HG03060 (cell line): ENCODE data around the gene SRGN.

Experiments used
- ATAC-seq: cut with Tn5 transposase; IDR thresholded peaks from one replicate; pipeline ENCODE4 v1.9.1; 2021; ENCODE audit warnings: low read depth, moderate number of reproducible peaks; ENCODE audit not compliant: unreplicated experiment

Gene SRGN

DNA sequence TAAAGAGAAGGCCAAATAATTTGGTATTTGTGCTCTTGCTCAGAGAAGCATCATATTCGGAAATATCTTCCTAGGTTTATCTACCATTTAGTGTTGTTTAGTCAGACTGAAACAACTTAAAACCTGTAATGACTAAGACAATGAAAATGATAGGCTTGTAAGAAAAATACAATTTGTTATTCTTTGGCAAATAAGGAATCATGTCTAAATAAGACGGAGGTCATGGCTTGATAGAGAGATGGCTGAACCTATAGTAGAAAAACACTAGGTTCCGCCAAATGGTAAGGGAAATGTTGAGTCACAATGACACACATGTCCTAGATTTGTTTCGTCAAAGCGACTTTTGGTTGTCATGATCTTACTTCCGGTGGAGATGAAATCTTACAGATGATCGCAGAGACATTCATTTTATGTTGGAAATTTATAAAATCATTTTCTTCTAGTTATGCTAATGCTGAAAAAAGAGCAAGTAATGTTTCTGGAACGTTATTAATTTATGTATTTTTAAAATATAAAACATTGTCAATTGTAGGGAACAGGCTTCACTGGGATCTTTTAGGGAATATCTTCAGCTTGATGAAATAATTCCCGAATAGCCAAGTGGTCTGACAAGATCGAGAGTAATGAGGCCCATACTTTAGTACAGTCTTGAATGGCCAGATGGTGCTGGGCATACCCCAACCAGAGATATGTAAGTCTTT is 1.0 kb downstream of the SRGN start:
- ATAC-seq: no peak

DNA sequence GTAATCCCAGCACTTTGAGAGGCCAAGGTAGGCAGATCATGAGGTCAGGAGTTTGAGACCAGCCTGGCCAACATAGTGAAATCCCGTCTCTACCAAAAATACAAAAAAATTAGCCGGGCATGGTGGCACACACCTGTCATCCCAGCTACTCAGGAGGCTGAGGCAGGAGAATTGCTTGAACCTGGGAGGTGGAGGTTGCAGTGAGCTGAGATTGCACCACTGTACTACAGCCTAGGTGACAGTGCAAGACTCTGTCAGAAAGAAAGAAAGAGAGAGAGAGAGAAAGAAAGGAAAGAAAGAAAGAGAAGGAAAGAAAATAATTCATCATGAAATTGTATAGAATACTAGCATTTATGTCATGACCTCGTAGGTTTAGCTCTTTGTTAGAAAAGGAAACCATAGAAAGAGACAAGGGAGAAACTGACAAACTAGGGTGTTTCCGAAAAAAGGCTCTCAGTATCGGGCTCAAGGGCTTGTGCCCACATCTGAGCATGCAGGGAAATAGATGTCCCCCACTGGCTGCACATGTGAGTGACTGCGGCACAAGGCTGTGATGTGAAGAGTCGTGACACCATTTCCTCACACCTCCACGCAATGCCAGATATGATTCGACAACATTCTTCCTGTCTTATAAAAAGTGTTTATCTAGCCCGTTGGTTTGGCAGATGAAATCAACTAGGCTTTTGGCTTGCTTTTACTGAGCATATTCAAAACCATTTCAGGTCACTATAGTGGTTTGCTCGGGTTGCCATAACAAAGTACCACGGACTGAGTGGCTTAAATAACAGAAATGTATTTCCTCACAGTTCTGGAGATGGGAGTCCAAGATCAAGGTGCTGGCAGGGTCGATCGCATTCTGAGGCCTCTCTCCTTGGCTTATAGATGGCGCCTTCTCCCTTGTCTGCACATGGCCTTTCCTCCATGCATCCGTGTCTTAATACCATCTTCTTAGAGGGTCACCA is 2.0 kb downstream of the SRGN start:
- no peak for ATAC-seq

DNA sequence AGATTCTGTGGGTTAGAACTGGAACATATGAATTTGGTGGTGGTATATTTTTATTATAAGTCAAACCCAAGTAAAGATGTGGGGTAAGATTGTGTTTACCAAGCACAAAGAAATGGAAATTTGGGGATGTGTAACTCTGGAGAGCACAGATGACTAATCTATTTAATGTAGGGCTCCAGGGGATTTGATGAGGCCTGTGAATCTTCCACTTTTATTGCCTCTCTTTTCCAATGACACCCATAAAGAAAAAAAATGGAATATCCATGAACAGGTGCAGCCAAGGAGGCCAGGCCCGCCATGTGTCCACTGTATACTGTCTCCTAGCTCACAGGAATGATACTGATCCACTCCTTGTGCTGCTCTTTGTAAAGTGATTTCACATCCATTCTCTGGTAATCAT is 2.8 kb downstream of the SRGN start:
- ATAC-seq: no peak

DNA sequence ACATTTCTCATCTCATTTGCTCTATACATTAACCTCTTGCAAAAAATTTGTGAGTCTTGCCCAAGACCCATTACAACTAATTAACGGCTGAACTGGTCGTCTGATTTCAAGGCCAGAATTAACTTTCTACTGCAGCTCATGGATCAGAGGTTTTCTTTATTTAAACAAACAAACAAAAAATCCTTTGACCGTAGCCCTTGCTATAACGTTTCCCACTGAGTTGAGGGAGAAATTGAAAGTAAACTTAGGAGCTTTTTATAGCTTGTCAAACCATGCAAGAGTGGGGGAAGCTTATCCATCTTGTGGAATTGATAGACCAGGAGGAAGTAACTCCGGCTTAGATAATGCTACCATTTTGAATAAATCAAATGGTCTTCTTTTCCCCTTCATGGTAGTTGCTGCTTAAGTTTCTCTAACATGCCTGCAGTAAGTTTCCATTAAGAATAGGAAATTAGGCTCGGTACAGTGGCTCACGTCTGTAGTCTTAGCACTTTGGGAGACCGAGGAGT is 3.3 kb downstream of the SRGN start:
- ATAC-seq: no peak

DNA sequence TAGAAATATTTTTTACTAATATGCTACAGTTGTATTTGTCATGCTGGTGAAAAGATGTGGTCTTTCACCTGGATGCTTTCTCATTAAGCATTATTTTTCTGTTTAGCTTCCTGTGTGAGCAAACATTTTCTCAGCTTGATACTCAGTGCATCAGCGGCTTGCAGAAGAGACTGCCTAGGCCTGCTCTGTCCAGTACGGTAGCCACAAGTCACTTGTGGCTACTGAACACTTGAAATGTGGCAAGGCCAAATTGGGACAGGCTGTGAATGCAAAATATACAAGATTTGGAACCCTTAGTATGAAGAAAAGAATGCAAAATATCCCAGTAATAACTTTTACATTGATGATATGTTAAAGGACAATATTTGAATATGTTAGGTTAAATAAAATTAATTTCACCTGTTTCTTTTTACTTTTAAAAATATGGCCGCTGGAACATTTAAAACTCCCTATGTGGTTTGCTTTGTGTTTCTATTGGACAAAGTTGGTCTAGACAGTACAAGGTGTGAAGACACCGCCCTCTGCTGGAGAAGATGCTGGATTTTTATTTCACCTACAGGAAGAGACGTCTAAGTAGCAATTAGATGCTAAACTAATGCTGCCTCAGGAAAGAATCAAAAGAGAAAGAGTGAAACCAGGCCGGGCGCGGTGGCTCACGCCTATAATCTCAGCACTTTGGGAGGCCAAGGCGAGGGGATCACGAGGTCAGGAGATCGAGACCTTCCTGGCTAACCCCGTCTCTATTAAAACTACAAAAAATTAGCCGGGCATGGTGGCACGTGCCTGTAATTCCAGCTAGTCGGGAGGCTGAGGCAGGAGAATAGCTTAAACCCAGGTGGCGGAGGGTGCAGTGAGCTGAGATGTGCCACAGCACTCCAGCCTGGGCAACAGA is 5.3 kb downstream of the SRGN start:
- ATAC-seq: no peak

DNA sequence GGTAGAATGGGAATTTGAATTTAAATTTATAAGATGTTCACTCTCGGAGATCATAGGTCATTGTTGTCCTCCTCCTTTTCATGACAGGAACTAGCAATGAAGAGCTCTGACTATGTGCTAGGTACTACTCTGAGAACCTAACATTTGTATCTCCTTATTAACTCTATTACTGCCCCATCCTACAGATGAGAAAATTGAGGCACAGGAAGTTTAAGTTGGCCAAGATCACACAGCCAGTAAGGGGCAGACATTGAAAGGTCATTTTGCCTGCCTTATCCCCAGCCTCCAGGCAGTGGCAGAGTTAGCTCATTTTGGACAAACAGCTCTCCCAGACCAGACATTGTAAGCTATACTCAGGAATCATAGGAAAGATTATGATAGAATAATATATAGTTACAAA is 6.0 kb downstream of the SRGN start:
- ATAC-seq: no peak

DNA sequence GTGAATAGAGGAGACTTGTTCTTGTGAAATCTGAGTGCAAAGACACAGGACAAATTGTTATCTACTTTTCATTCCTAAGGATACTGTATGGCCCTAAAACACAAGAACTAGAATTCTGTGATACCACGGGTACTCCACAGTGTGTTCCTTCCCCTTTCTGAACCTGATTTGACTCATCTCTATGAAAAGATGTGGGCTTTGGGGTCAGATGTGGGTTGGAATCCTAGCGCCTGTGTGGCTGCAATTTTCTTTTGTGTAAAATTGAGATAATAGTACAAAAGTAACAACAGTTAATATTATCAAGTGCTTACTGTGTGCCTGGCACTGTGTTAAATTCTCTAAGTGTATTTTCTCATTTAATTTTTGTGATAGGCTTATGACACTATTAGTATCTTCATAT is 8.1 kb downstream of the SRGN start:
- no peak for ATAC-seq

DNA sequence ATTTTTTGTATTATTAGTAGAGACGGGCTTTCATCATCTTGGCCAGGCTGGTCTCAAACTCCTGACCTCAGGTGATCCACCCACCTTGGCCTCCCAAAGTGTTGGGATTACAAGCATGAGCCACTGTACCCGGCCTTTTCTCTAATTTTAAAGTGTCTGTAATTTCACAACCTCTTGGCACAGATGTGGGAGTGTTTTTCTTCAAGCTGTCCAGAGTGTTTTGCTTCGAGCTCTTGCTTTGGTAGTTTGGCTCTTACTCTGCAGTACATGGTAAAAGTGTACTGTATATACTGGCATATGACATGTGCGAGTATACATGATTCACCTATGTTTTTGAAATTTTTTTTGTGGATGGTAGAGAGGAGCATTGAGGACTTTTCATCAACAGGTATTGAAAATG is 9.8 kb downstream of the SRGN start:
- no peak for ATAC-seq

DNA sequence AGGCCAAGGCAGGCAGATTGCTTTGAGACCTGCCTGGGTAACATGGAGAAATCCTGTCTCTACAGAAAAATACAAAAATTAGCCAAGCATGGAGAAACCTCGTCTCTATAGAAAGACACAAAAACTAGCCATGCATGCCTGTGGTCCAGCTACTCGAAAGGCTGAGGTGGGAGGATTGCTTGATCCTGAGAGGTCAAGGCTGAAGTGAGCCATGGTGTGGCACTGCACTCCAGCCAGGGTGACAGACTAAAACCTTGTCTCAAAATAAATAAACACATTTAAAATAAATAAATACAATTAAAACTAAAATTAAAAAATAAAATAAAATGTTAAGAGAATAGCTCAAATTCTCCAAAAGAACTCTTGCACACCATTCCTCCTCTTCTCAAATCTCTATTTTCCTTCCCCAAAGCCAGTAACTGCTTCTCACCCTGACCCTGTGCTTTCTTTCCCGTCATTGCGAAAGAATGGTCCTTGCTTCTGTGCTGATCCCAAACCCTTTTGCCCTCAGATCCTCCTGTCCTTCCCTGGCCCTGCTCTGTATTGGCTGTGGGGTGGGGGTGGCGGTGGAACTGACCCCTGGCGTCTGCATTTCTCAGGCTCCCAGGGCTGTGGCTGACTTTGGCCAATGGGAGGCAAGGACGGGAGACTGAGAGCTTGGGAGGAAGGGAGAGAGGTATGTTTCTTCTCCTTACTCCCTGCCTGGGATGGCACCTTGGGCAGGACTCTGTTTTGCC is 12.4 kb downstream of the SRGN start:
- ATAC-seq: no peak

DNA sequence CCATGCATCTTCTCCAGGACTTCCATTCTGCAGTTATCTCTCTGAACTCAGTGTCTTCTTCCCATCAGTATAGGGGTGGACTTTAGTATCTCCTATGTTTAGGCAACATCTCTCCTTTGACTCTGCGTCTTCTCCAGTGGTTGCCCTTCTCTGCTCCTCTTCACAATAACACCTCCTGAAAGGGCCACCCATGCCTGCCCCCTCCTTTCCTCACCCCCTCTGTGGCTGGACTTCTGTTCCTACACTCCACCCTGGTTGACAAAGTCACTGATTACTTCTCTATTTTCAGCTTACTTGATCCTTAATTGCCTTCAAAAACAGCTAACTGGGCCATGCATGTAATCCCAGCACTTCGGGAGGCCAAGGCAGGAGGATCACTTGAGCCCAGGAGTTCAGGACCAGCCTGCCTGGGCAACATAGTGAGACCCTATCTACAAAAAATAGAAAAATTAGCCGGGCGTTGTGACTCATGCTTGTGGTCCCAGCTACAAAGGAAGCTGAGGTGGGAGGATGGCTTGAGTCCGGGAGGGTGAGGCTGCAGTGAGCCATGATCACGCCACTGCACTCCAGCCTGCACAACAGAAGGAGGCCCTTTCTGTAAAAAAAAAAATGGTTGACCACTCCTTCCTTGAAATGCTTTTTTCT is 13.7 kb downstream of the SRGN start:
- no peak for ATAC-seq

DNA sequence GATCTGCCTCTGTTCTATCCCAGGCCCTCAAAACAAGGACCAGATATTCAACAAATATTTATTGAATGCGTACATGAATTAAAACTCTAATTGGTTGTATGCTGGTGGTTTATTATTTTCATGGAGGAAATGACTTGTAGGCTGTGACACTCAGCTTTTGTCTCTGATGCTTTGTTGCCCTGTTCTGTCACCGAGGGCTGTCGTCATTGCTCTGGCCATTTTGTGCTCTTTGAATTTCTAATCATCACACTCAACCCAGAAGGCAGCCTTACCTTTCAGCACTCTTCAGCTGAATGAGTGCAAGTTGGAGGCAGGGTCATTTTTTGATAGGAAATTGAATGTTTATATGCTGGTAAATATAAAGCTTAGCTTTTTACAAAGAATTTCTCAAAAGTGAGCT is 14.5 kb downstream of the SRGN start:
- no peak for ATAC-seq

DNA sequence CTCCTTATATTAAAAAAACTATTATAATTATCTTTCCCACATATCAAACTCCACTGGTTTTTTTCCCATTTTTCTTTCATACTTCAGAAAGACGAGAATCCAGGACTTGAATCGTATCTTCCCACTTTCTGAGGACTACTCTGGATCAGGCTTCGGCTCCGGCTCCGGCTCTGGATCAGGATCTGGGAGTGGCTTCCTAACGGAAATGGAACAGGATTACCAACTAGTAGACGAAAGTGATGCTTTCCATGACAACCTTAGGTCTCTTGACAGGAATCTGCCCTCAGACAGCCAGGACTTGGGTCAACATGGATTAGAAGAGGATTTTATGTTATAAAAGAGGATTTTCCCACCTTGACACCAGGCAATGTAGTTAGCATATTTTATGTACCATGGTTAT is 15.9 kb downstream of the SRGN start:
- ATAC-seq: no peak

DNA sequence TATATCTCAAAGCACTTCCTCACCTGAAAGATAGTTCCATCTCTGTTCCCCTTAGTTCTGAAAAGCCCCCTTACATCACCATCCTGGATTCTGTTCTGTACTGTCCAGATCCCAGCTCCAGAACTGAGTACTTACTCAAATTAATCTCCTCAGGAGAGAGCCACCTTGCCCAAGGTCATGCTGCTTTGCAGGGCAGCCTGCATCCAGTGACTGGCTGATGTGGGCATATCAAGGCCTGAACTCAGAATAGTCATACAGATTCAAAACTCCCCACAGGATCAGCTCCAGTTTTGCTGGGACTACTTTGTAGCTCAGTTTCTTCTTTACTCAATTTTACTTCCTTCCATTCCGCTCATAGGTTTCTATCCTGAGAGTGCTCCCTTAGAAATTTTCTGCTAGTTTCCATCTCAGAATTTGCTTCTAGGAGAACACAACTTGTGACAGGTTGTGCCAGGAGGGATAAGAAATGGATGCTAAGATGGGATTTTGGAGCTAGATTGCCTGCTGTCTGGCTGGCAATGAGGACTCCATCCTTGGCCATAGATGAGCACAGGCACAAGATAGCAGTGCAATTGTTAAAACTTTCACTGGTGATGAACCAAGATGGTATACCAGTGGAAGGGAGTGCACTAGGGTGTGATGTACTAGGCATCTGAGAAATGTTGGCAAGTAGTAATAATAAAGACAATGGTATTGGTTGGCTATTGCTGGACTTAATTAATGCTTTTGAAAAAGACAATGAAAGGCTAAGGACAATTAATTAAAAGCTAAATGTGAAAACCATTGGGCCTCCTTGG is 17.3 kb downstream of the SRGN start:
- no peak for ATAC-seq

DNA sequence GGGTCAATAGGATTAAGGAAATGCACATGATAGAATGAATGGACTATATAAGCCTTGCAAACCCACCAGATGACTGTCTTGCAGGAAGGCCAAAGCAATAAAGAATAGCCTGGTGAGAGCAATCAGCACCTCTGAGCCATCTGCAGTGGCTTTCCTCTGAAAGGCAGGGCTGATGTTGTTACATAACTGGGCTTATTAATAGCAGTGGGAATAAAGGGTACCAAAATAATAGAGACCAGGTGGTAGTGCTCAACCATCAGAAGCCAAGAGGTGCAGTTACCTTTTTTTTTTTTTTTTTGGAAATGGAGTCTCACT is 19.2 kb downstream of the SRGN start:
- no peak for ATAC-seq

DNA sequence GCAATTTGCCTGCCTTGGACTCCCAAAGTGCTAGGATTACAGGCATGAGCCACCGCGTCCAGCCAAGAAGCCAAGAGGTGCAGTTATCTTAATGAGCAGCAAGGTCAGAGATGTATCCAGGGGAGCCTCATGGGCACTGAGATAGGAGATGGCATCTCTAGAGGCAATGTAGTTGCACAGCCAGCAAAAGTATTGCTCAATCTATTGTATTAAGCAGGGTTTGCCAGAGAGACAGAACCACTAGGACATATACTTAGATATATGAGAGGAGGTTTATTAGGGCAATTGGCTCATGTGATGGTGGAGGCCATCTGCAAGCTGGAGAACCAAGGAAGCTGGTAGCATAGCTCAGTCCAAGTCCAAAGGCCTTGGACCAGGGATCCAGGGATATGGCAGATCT is 19.8 kb downstream of the SRGN start:
- ATAC-seq: no peak

DNA sequence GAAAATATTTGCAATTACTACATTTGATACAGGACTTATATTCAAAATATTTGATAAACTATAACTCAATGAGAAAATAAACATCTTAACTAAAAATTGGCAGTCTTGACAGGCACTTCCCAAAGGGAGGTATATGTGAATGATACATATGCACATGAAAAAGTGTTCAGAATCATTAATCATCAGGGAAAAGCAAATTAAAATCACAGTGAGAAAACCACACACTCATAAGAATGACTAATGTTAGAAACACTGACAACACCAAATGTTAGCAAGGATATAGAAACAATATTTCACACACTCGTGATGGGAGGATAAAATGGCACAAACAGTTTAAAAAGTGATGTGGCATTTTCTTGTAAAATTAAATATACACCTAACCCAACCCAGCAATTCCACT is 32.0 kb downstream of the SRGN start:
- no peak for ATAC-seq

DNA sequence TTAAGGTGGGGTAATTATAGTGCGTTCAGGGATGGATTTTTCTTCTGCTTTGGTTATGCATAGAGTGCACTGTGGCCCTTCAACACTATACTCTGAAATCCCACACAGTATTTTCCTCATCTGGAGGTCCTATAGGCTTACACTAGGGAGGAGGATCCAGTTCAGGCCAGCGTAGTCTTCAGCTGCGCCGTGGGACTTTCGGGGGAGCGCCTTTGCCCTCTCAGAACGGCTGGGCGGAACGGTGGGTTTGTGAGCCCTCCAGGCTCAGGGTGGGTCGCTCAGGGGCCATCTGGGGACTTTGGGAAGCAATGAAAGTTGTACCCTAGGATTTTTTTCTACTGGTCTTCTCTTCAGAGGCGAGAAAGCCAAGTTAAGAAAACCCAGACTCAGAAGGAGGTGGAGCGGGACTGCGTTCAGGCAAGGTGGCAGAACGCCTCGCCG is 35.4 kb downstream of the SRGN start:
- peak; percentile 29 for ATAC-seq

DNA sequence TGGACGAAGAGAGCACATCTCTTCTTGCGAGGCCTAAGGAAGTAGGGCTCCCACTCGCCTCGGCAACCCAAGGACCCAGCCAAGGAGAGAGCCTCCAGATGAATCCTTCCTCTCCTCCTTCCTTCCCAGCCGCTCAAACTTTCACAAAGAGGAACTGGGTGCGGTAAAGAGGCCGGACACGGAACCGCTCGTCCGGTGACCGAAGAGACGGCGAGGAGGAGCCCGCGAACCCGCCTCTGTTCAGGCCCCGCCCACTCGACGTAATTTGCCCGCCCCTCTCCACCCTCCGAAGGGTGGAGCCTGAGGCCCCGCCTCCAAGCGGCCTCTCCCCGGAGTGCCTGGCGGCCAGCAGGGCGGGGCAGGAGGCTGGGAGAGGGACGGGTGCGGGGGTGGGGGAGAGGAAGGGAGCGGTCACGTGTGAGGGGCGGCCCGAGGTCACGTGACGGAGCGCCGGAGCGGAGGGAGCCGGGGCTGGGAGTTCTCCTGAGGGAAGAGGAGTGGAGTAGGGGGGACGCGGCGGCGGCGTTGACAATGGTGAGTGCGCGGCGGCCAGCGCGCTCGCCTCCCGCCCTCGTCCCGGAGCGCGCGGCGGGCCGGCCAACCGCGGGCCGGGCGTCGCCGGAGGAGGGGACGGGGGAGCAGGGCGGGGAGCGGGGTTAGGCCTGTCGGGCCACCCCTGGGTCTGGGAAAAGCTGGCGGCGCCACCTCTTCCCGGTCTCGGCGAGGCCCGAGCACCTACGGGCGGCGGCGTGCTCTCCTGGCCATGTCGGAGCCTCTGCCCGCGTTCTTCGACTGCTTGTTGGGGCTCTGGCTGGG is 36.1 kb downstream of the SRGN start, which contains the start of gene VPS26A:
Gene VPS26A (plus strand): TSS at position 432 of the 816 bp plus-strand sequence. CDS start 100 bp downstream, at position 532.
- ATAC-seq: peak; percentile 55
